ENCODE measurements around the gene LIPI.

LIPI gene

GRCh38 chr21:14097881-14098499 is 112.8 kb downstream of the LIPI start:
- no peak for ATAC-seq
- TF ChIP-seq ESRRG (CRISPR knock-in tag; IDR thresholded peaks at IDR 0.05) = no peak

GRCh38 chr21:14096577-14096976 is 114.2 kb downstream of the LIPI start:
- TF ChIP-seq SNAI2 (CRISPR knock-in tag; IDR thresholded peaks at IDR 0.05) = no peak
- TF ChIP-seq TCF4 (CRISPR knock-in tag; IDR thresholded peaks at IDR 0.05; ENCODE audit: borderline replicate concordance) = no peak
- TF ChIP-seq ZFP3 (CRISPR knock-in tag; IDR thresholded peaks at IDR 0.05) = no peak
- TF ChIP-seq ZC3H10 (CRISPR knock-in tag; IDR thresholded peaks at IDR 0.05) = no peak
- no peak for TF ChIP-seq OSR1 (CRISPR knock-in tag; IDR thresholded peaks at IDR 0.05)
- TF ChIP-seq RARB (CRISPR knock-in tag; IDR thresholded peaks at IDR 0.05) = no peak
- TF ChIP-seq POU6F1 (CRISPR knock-in tag; IDR thresholded peaks at IDR 0.05; ENCODE audit: borderline replicate concordance, low read depth) = no peak
- TF ChIP-seq CSDC2 (CRISPR knock-in tag; IDR thresholded peaks at IDR 0.05) = no peak
- ATAC-seq = no peak

GRCh38 chr21:14096172-14096571 is 114.6 kb downstream of the LIPI start:
- no peak for TF ChIP-seq ARNTL (CRISPR knock-in tag; IDR thresholded peaks at IDR 0.05; ENCODE audit: borderline replicate concordance, low read depth)
- ATAC-seq = no peak

- TF ChIP-seq POU6F1 (CRISPR knock-in tag; IDR thresholded peaks at IDR 0.05; ENCODE audit: borderline replicate concordance, low read depth) = no peak
- TF ChIP-seq PATZ1 (CRISPR knock-in tag; IDR thresholded peaks at IDR 0.05; ENCODE audit: borderline replicate concordance) = no peak
- no peak for TF ChIP-seq ZFP30 (CRISPR knock-in tag; IDR thresholded peaks at IDR 0.05)
- TF ChIP-seq RARB (CRISPR knock-in tag; IDR thresholded peaks at IDR 0.05) = no peak
- no peak for TF ChIP-seq OSR1 (CRISPR knock-in tag; IDR thresholded peaks at IDR 0.05)
- TF ChIP-seq ZFP3 (CRISPR knock-in tag; IDR thresholded peaks at IDR 0.05) = no peak
- no peak for TF ChIP-seq BACH2 (CRISPR knock-in tag; IDR thresholded peaks at IDR 0.05; ENCODE audit: borderline replicate concordance)
- TF ChIP-seq TOX (CRISPR knock-in tag; IDR thresholded peaks at IDR 0.05; ENCODE audit: borderline replicate concordance) = no peak
- no peak for TF ChIP-seq SNAI2 (CRISPR knock-in tag; IDR thresholded peaks at IDR 0.05)
- no peak for TF ChIP-seq ARNTL (CRISPR knock-in tag; IDR thresholded peaks at IDR 0.05; ENCODE audit: borderline replicate concordance, low read depth)
- TF ChIP-seq ZC3H10 (CRISPR knock-in tag; IDR thresholded peaks at IDR 0.05) = no peak
- no peak for TF ChIP-seq TCF4 (CRISPR knock-in tag; IDR thresholded peaks at IDR 0.05; ENCODE audit: borderline replicate concordance)
- no peak for TF ChIP-seq PPARA (CRISPR knock-in tag; IDR thresholded peaks at IDR 0.05; ENCODE audit: borderline replicate concordance)
- no peak for TF ChIP-seq ZNF8 (CRISPR knock-in tag; IDR thresholded peaks at IDR 0.05)
- TF ChIP-seq CSRNP3 (CRISPR knock-in tag; IDR thresholded peaks at IDR 0.05) = no peak
- TF ChIP-seq CREB5 (CRISPR knock-in tag; IDR thresholded peaks at IDR 0.05; ENCODE audit: low read depth) = no peak
- no peak for TF ChIP-seq TSHZ2 (CRISPR knock-in tag; IDR thresholded peaks at IDR 0.05)
- TF ChIP-seq ISL1 (CRISPR knock-in tag; IDR thresholded peaks at IDR 0.05) = no peak
- TF ChIP-seq ESRRG (CRISPR knock-in tag; IDR thresholded peaks at IDR 0.05) = no peak
- ATAC-seq = no peak
These were observed 115.7 kb downstream of the LIPI start for GRCh38 chr21:14095056-14095455.
